HG03460 (cell line): Measurements from ENCODE around the gene NFASC.

Experiments
- ATAC-seq: cut with Tn5 transposase; IDR thresholded peaks from one replicate; pipeline ENCODE4 v1.9.1; 2021; ENCODE audit not compliant: unreplicated experiment

NFASC gene

DNA sequence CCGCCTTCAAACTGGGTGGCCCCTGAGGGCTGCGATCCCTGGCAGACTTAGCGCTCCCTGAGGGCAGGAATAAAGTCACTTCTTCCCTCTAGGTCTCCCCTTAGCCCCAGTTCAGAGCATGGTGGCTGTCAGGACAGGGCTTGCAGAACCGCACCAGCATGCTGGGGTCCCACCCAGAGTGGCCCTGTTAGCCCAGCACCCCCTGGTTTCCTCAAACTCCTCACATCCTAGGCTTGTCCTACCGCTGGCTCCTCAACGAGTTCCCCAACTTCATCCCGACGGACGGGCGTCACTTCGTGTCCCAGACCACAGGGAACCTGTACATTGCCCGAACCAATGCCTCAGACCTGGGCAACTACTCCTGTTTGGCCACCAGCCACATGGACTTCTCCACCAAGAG is 188.2 kb downstream of the NFASC start:
- no peak for ATAC-seq

DNA sequence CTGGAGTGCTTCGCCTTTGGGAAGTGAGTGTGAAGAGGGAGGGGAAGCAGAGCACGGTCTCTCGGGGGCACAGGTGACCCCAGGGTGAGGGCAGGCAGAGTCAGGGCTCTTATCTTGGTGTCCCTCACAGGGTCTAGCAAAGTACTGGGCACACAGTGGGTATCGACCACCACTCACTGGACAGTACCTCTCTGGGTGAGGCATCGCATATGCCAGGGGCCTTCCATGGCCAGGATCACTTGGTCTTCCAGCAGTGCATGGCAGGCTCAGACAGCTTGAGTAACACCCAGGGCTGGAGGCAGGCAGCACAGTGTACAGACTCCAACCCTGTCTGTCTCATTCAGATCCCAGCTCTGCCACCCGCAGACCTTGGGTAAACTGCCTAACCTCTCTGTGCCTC is 189.0 kb downstream of the NFASC start:
- ATAC-seq, result no peak

DNA sequence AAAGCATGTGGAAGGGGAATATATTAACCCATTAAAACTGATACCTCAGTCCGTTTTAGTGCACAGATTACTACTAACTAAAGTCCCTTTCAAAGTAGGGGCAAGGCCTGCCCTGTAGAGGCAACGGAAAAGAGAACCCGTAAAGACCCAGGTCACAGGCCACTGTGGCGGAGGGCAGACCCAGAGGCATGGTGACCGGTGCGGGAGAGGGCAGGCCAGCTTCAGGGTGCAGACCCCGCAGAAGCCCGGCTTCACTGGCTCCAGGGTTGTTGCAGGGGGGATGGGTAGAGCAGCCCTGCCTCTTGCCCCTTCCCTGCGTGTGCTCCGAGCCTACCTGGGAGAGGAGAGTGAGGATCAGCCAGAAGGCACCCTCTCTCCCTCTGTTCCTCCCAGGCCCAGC is 190.1 kb downstream of the NFASC start:
- ATAC-seq, result no peak

DNA sequence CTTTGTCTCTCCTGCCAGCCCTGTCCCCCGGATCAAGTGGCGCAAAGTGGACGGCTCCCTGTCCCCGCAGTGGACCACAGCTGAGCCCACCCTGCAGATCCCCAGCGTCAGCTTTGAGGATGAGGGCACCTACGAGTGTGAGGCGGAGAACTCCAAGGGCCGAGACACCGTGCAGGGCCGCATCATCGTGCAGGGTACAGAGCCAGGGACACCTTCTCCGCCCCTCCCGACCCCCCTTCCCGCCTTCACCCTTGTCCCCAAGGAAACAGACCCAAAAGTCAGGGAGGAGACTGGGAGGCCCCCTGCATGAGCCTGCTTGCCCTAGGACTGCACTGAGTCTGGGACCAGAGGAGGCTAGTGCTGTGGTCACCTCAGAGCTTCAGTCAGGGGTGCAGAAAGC is 190.6 kb downstream of the NFASC start:
- ATAC-seq, result no peak

GRCh38 chr1:205061665-205062069 is 191.0 kb downstream of the NFASC start:
- no peak for ATAC-seq

DNA sequence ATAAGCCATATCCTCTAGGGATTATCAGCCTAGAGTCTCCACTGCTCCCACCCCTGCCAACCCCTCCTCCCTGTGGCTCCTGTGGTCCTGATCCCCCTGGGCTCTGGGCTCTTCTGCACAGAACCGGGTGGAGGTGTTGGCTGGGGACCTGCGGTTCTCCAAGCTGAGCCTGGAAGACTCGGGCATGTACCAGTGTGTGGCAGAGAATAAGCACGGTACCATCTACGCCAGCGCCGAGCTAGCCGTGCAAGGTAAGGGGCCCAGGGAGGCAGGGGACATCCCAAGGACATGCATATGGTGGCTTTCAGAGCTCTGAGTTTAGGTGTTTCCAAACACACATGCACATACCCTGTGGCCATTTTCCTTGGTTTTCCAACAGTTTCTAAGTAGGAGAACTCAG is 191.7 kb downstream of the NFASC start:
- ATAC-seq, result no peak

- ATAC-seq, result no peak
Measured at GRCh38 chr1:205062895-205063294, 192.2 kb downstream of the NFASC start.

DNA sequence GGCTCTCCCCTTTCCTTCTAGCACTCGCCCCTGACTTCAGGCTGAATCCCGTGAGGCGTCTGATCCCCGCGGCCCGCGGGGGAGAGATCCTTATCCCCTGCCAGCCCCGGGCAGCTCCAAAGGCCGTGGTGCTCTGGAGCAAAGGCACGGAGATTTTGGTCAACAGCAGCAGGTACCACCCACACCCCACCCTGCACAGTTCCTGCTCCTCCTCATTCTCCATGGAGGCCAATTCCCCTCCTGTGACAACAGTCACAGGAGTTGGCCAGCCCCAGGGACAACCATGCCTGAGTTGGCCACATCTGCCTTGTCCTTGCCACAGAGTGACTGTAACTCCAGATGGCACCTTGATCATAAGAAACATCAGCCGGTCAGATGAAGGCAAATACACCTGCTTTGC is 193.6 kb downstream of the NFASC start:
- ATAC-seq, result no peak

DNA sequence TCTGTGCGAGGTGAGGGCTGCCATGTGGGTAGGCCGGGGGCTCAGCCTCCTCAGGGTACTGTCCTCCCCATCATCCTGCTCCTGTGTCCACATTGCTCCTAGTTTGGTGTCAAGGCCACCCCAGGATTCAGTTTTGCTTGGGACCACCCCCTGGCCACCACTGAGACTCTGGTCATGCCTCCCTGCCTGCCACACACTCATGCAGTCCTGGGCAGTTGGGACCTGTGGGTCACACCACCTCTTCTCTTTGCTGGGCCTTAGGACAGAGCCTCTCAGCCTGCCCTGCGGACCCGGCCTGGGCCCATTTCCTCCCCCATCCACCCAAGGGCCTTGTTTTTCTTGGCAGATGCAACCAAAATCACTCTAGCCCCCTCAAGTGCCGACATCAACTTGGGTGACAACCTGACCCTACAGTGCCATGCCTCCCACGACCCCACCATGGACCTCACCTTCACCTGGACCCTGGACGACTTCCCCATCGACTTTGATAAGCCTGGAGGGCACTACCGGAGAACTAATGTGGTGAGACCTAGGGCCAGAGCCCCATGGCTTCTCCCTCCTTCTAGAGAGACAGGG is 194.2 kb downstream of the NFASC start:
- ATAC-seq, result no peak

- ATAC-seq, result no peak
Measured at GRCh38 chr1:205065666-205066065, 195.0 kb downstream of the NFASC start.

- ATAC-seq, result no peak
Measured at GRCh38 chr1:205066141-205066818, 195.6 kb downstream of the NFASC start.

GRCh38 chr1:205067031-205067430 is 196.4 kb downstream of the NFASC start:
- ATAC-seq, result no peak

- ATAC-seq, result no peak
Measured at GRCh38 chr1:205068001-205068400, 197.3 kb downstream of the NFASC start.

DNA sequence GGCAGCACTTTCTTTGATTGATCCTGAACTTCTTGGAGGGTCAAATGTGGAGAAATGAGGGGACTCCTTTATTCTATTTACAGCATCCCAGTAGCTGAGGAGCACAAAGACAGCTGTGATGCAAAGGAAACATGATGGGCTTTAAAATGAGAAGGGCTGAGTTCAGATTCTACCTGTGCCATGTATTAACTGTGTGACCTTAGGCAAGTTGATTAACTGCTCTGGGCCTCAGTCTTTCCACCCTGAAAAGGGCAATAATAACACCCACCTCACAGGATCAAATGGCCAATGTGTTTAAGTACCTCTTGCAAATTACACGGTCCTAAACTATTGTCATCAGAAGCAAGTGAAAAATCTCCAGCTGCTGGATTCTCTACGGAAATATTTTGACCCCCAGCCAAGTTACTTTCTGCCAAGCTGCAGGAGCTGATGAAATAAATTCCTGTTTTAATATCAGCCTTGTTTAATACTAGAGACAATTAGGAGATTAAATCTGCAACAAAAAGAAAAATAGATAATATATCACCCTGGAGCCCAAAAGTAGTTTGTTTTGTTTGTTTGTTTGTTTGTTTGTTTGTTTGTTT is 197.9 kb downstream of the NFASC start:
- no peak for ATAC-seq

GRCh38 chr1:205069371-205070125 is 198.9 kb downstream of the NFASC start:
- no peak for ATAC-seq

DNA sequence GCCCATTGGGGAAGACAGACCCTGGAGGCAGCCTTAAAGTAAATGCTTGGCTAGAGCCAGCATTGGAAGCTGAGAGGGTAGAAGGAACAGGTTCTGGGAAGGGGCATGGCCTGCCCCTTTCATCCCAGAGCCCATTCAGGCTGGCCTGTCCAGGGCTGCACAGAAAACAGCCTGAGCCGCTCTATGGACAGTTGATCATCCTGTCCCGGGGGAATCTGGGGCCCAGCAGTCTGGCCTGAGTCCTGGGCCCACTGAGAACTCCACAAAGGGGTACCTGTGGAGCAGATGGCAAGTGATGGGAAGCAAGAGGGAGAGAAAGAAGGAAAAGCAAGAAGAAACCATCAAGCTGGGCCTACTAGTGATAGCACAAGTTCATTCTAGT is 200.4 kb downstream of the NFASC start:
- ATAC-seq, result no peak

- ATAC-seq, result no peak
Measured at GRCh38 chr1:205071801-205072200, 201.1 kb downstream of the NFASC start.

DNA sequence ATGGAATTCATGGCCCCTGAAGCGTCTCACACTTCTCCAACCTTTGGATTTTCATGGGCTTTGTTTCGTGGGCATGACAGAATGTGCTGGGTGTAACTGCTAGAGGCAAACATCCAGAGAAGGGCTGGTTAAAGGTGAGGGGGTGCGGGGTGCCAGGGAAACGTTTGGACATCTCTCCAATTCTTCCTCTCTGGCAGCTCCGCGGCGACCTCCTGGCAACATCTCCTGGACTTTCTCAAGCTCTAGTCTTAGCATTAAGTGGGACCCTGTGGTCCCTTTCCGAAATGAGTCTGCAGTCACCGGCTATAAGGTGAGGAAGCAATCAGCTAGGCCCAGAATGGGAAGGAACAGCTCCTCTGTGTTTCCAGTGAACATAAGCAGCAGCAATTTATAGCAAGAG is 201.6 kb downstream of the NFASC start:
- no peak for ATAC-seq
